Tibial nerve (tissue), 4 donors: ENCODE data around the gene CMBL. TPM values are rescaled to one million over a fixed set of nuclear protein-coding genes. Genes with fewer than 3 reads are reported as not detected.
"Not testable (repeated sequence)": the region's sequence is repeated elsewhere in the genome, so short reads cannot be mapped to it uniquely, and the experiment has no call there.

Experiments
- DNase-seq, 2 donors: peaks; one replicate each; pipeline ENCODE4 v3.0.0-alpha.2; 2019; ENCODE audit warnings: low spot score in 2 of 2
- H3K27ac ChIP-seq, 4 donors: fragments of 200-600 bp; sonication (generic) in 3 of 4; one replicate each; pipeline ENCODE4 v1.5.1; 2017 to 2019; ENCODE audit warnings: mild to moderate bottlenecking in 1 of 4
- H3K27me3 ChIP-seq, 2 donors: fragments of 200-600 bp; sonication (generic) in 1 of 2; one replicate each; pipeline versions ENCODE4 v1.5.1 to v1.6.0; 2017 to 2019
- H3K36me3 ChIP-seq, 3 donors: fragments of 200-600 bp; sonication (generic); one replicate each; pipeline ENCODE4 v1.5.1; 2018 to 2019
- H3K4me1 ChIP-seq, 4 donors: fragments of 200-600 bp; sonication (generic) in 3 of 4; one replicate each; pipeline ENCODE4 v1.5.1; 2017 to 2019
- H3K4me3 ChIP-seq, 4 donors: fragments of 200-600 bp; sonication (generic) in 3 of 4; one replicate each; pipeline ENCODE4 v1.5.1; 2017 to 2019; ENCODE audit warnings: mild to moderate bottlenecking in 1 of 4, moderate library complexity in 1 of 4
- H3K9me3 ChIP-seq, 4 donors: fragments of 200-600 bp; sonication (generic) in 3 of 4; one replicate each; pipeline ENCODE4 v1.5.1; 2017 to 2019
- EP300 ChIP-seq, 2 donors: sonication (generic); formaldehyde crosslinking; IDR thresholded peaks; one replicate each; pipeline ENCODE4 v1.6.1; 2017; ENCODE audit warnings: antibody characterized with exemption in 2 of 2, mild to moderate bottlenecking in 1 of 2
- POLR2A ChIP-seq, 2 donors: fragments of 450-650 bp; IDR thresholded peaks; one replicate each; pipeline ENCODE4 v1.6.1; 2017; ENCODE audit warnings: antibody characterized with exemption in 2 of 2, mild to moderate bottlenecking in 2 of 2, moderate library complexity in 2 of 2
- WGBS, 2 donors: methylation state at CpG; one replicate each; pipeline ENCODE4 v1.1.5; 2018; 5-methylcytosine and 5-hydroxymethylcytosine counted together
- total RNA-seq, 4 donors: library from RNA; depleted of rRNA; stranded (reverse); fragments of >200 nt; gene quantifications; one replicate each; pipeline ENCODE4 v1.1.0, GENCODE V29; 2016
- TF ChIP-seq, protein P1 (sequence below), 5 experiments: fragments of 200-600 bp in 3 of 5; fragments of 450-650 bp in 2 of 5; sonication (generic) in 3 of 5; IDR thresholded peaks; one replicate each; pipeline ENCODE4 v1.5.1; 2016 to 2019; ENCODE audit warnings: antibody characterized with exemption in 5 of 5, mild to moderate bottlenecking in 3 of 5, moderate library complexity in 2 of 5

The CMBL gene
- total RNA-seq, 4 donors from 2014 or later = 5.7 to 7.4 (median 6.6) TPM

DNA sequence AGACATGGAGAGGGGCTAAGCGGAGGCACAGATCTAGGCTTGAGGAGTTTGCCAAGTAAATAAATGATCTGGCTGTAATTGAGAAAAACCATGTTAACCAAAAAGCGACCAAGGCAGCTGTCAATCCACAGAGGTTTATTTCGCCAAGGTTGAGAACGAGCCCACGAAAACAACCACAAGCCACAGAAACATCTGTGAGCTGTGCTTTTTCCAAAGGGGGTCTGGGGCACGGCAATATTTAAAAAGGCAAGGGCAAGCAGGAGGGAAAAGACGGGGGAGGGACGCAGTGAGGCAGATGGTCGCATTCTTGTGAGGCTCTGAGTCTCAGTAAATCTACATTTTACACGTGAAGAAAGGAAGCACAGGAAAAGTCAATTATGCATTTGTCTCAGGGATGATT lies 32.2 kb downstream of the CMBL start:
- Histone ChIP-seq H3K9me3 (no peaks in the 10 kb centered on the region), H3K4me1 (no peaks in the 10 kb centered on the region), H3K27me3 (no peaks in the 10 kb centered on the region), H3K4me3 (no peak overlapping the region), H3K27ac (no peak overlapping the region), H3K36me3 (peaks cover 0 to 14% (median 0%) of the 10 kb centered on the region in 3 donors)
- TF ChIP-seq POLR2A (IDR thresholded peaks at IDR 0.05) (no peak), EP300 (IDR thresholded peaks at IDR 0.05) (no peak)
- TF ChIP-seq, protein P1, sequence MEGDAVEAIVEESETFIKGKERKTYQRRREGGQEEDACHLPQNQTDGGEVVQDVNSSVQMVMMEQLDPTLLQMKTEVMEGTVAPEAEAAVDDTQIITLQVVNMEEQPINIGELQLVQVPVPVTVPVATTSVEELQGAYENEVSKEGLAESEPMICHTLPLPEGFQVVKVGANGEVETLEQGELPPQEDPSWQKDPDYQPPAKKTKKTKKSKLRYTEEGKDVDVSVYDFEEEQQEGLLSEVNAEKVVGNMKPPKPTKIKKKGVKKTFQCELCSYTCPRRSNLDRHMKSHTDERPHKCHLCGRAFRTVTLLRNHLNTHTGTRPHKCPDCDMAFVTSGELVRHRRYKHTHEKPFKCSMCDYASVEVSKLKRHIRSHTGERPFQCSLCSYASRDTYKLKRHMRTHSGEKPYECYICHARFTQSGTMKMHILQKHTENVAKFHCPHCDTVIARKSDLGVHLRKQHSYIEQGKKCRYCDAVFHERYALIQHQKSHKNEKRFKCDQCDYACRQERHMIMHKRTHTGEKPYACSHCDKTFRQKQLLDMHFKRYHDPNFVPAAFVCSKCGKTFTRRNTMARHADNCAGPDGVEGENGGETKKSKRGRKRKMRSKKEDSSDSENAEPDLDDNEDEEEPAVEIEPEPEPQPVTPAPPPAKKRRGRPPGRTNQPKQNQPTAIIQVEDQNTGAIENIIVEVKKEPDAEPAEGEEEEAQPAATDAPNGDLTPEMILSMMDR (IDR thresholded peaks at IDR 0.05) = no peak
- 74 to 79% methylated on average over 10 of the region's 10 CpGs for WGBS, 2 donors
- no peak for DNase-seq

DNA sequence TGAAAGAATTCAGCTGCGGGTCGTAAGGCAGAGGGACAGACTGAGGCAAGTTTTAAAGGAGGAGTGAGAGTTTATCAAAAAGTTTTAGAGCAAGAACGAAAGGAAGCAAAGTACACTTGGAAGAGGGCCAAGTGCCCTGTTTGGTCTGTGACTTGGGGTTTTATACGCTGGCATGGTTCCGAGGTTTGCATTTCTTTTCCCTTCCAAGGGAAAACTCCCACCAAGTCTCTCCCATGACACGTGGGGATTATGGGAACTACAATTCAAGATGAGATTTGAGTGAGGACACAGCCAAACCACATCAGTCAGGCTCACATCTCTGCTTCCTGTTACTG lies 34.9 kb downstream of the CMBL start:
- not testable (repeated sequence) for H3K27ac ChIP-seq, DNase-seq, H3K27me3 ChIP-seq, H3K4me3 ChIP-seq, H3K36me3 ChIP-seq, H3K9me3 ChIP-seq, H3K4me1 ChIP-seq
- 35 to 53% methylated on average over 6 of the region's 6 CpGs for WGBS, 2 donors

DNA sequence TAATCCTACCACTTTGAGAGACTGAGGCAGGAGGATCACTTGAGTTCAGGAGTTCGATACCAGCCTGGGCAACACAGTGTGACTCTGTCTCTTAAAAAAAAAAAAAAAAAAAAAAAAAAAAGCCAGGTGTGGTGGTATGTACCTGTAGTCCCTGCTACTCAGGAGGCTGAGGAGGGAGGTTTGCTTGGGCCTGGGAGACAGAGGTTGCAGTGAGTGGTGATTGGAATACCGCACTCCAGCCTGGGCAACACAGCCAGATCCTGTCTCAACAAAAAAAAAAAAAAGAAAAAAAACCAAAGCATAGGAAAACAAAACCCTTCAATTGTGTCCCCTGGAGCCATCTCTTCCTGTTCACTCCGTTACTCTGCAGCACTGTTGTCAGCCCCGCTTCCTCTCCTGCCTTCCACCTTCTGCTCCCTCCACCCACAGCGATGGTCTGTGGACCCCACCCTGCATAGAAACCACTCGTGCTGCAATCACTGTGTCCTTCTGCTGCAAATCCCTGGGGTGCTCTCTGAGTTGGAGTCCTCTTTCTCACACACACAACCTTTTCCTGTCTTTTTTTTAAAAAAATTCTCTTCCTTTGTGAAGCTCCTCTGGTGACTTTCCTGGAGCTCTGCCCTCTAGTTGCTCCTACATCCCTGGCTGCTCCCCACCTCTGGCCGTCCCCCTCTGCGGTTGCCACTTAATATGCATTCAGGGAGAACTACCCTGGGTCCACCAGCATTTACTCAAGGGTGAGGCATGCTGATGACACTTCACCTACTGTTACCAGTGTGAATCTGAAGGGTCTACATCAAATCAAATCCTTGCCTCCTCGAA lies 35.4 kb downstream of the CMBL start:
- Histone ChIP-seq H3K27me3 (no peaks in the 10 kb centered on the region), H3K4me3 (no peak overlapping the region), H3K4me1 (no peaks in the 10 kb centered on the region), H3K36me3 (no peaks in the 10 kb centered on the region), H3K9me3 (no peaks in the 10 kb centered on the region), H3K27ac (no peak overlapping the region)
- TF ChIP-seq, protein P1 (IDR thresholded peaks at IDR 0.05) = no peak
- TF ChIP-seq POLR2A (IDR thresholded peaks at IDR 0.05) (no peak), EP300 (IDR thresholded peaks at IDR 0.05) (no peak)
- DNase-seq = no peak
- WGBS, 2 donors = 71 to 73% methylated on average over 8 to 9 of the region's 9 CpGs

DNA sequence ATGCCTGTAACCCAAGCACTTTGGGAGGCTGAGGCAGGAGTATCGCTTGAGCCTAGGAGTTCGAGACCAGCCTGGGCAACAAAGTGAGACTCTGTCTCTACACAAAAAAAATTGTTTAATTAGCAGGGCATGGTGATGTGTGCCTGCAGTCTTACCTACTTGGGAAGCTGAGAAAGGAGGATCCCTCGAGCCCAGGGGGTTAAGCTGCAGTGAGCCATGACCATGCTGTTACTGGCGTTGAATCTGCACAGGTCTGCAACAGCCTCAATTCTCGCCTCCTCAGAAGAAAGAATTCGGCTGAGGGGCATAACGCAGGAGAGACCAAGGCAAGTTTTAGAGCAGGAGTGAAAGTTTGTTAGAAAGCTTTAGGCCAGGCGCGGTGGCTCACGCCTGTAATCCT lies 39.6 kb downstream of the CMBL start:
- Histone ChIP-seq H3K27me3 (no peaks in the 10 kb centered on the region), H3K4me3 (no peak overlapping the region), H3K9me3 (no peaks in the 10 kb centered on the region), H3K4me1 (no peaks in the 10 kb centered on the region), H3K27ac (no peak overlapping the region), H3K36me3 (peaks cover 0 to 37% (median 1%) of the 10 kb centered on the region in 3 donors)
- WGBS, 2 donors = 93 to 96% methylated on average over 10 of the region's 10 CpGs
- no peak for DNase-seq
- TF ChIP-seq, protein P1 (IDR thresholded peaks at IDR 0.05) = no peak
- TF ChIP-seq EP300 (IDR thresholded peaks at IDR 0.05) = no peak
- no peak for TF ChIP-seq POLR2A (IDR thresholded peaks at IDR 0.05)

DNA sequence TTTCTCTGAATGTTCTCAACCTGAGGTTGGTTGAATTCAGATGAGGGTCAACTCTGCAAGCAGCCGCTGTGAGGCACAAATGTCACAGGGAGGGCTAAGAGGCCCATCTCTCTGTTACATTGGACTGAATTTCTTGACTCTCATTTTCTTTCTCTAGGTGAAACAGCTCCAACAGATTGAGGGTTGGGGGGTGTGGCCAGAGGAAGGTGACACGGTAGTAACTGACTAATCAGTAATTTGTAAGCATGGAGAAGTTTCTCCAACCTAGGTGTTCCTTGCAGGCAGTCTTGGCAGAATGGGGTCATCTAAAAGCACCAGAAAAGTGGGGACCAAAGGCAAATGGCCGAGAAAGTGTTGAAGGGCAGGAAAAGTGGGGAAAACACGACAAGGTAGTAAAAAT lies 40.9 kb downstream of the CMBL start:
- Histone ChIP-seq H3K4me1 (no peaks in the 10 kb centered on the region), H3K9me3 (no peaks in the 10 kb centered on the region), H3K27ac (no peak overlapping the region), H3K36me3 (peaks cover 0 to 49% (median 7%) of the 10 kb centered on the region in 3 donors), H3K4me3 (no peak overlapping the region), H3K27me3 (no peaks in the 10 kb centered on the region)
- DNase-seq = no peak
- no peak for TF ChIP-seq EP300 (IDR thresholded peaks at IDR 0.05)
- TF ChIP-seq, protein P1 (IDR thresholded peaks at IDR 0.05) = no peak
- TF ChIP-seq POLR2A (IDR thresholded peaks at IDR 0.05) = no peak
- WGBS, 2 donors = 83 to 91% methylated on average over 4 of the region's 4 CpGs
